ENCODE results near the gene ZNF831.

- no peak for TF ChIP-seq CTCF (IDR thresholded peaks at IDR 0.05; ENCODE audit: insufficient read depth, low read depth, low read length)
- no peak for TF ChIP-seq EZH2 (IDR thresholded peaks at IDR 0.05; ENCODE audit: insufficient read depth, low read length)
These were observed 94.6 kb downstream of the ZNF831 start for GRCh38 chr20:59258221-59258621.

All from astrocyte (in vitro differentiated cells and primary cell).